Measurements from ENCODE around the gene FAM53B.
"Not testable (repeated sequence)": the region's sequence is repeated elsewhere in the genome, so short reads cannot be mapped to it uniquely, and the experiment has no call there.

FAM53B gene

DNA sequence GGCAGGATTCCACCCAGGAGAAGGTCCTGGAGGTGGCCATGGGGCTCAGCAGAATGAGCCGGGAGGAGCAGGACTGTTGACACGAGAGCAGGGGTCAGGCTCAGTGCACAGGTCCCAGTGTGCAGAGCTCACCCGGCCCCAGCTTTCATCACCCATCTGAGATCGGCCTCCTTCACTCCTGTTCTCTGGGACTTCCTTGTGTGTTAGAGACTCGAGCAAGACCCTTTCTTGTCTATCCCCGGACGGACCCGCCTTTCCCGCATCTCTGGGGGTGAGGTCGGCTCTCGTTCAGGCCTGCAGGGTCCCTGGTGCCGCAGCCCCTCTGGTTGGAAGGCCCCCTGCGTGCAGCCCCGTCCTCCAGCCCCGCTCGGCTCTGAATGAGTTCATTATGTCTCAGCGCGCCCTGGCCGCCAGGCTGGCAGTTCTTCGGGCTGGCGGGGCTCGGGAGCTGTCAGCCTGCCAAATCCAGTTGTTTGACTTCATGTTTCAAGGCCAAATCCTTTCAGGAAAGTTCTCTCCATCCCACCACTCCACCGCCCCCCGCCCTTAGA, 154.6 kb downstream of the FAM53B start:
- no peak overlapping the region for H3K4me3 ChIP-seq (ENCODE audit: low read depth, low read length)
- H3K27ac ChIP-seq (ENCODE audit: low read depth, low read length): no peak overlapping the region
- H3K4me1 ChIP-seq (ENCODE audit: control insufficient read depth, insufficient read depth, low read length): no peaks in the 10 kb centered on the region
- no peaks in the 10 kb centered on the region for H3K9me3 ChIP-seq (ENCODE audit: control insufficient read depth, insufficient read depth, low read length)
- no peaks in the 10 kb centered on the region for H3K27me3 ChIP-seq (ENCODE audit: control insufficient read depth, insufficient read depth, low read length)
- no peaks in the 10 kb centered on the region for H3K36me3 ChIP-seq (ENCODE audit: control insufficient read depth, insufficient read depth, low read length)
- H3K9ac ChIP-seq (ENCODE audit: low read depth, low read length): no peak overlapping the region

DNA sequence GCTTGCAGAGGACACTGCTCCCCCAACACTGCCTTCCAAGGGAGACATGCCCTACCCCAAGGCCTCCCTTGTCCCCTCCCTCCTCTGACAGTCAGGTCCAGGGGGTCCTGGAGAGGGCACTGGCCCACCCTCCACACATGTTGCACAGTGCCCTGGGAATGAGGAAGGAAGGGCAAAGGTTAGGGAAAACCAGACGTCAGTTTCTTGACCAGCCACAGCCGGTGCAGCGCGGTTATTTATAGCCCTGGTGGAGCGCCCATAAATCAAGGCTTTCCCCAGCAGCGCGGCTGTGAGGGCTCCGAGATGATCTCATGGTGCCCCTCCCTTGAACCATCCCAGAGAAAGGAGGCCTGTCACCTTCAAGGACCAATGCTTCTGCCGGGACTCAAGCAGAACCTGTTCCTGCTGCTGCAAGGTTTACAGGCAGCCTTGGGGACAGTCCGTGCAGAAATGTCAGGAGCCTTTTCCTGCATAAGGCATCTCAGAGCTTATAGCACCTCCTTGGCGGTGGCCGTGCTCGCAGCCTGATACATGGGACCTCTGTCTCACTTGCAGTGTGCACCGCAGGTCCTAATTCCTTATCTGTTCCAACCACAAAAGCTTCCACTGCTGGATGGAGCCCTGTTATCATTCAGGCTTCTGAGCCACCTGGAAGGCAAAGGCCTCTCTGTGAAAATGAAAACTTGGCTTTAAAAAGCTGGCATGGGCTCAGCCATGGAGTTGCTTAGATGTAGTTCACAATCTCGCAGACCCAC, 155.3 kb downstream of the FAM53B start:
- Histone ChIP-seq H3K9me3 (ENCODE audit: control insufficient read depth, insufficient read depth, low read length) (no peaks in the 10 kb centered on the region), H3K36me3 (ENCODE audit: control insufficient read depth, insufficient read depth, low read length) (no peaks in the 10 kb centered on the region), H3K4me1 (ENCODE audit: control insufficient read depth, insufficient read depth, low read length) (no peaks in the 10 kb centered on the region), H3K4me3 (ENCODE audit: low read depth, low read length) (no peak overlapping the region), H3K27ac (ENCODE audit: low read depth, low read length) (no peak overlapping the region), H3K9ac (ENCODE audit: low read depth, low read length) (no peak overlapping the region), H3K27me3 (ENCODE audit: control insufficient read depth, insufficient read depth, low read length) (no peaks in the 10 kb centered on the region)

DNA sequence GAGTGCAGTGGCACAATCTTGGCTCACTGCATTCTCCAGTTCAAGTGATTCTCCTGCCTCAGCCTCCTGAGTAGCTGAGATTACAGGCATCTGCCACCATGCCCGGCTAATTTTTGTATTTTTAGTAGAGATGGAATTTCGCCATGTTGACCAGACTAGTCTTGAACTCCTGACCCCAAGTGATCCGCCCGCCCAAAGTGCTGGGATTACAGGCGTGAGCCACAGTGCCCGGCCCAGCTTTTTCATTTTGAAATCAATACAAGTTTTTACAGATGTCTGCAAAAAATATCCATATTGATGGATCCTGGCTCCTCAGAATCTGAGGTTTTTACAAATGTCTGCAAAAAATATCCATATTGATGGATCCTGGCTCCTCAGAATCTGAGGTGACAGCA, 155.8 kb downstream of the FAM53B start:
- H3K9ac ChIP-seq (ENCODE audit: low read depth, low read length); H3K9me3 ChIP-seq (ENCODE audit: control insufficient read depth, insufficient read depth, low read length); H3K4me1 ChIP-seq (ENCODE audit: control insufficient read depth, insufficient read depth, low read length); H3K36me3 ChIP-seq (ENCODE audit: control insufficient read depth, insufficient read depth, low read length); H3K4me3 ChIP-seq (ENCODE audit: low read depth, low read length); H3K27me3 ChIP-seq (ENCODE audit: control insufficient read depth, insufficient read depth, low read length); H3K27ac ChIP-seq (ENCODE audit: low read depth, low read length): not testable (repeated sequence)

DNA sequence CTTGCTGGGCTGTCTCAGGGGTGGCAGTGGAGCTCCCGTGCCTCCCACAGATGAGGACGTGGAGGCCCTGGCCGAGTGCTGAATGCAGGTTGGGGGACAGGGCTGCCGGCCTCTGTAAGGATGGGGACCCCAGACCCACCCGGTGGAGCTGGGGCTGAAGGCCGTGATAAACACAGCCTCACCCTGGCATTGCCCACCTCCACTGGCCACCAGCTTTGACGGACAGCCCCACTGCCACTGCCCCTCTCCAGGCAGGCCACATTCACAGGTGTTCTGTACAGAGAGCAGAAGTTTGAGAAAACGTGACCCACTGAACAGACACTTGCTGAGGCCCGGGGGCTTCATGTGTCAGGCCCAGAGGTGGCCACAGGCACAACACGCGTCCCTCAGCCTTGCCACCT, 156.4 kb downstream of the FAM53B start:
- H3K27ac ChIP-seq (ENCODE audit: low read depth, low read length): no peak overlapping the region
- no peak overlapping the region for H3K9ac ChIP-seq (ENCODE audit: low read depth, low read length)
- no peak overlapping the region for H3K4me3 ChIP-seq (ENCODE audit: low read depth, low read length)
- no peaks in the 10 kb centered on the region for H3K36me3 ChIP-seq (ENCODE audit: control insufficient read depth, insufficient read depth, low read length)
- no peaks in the 10 kb centered on the region for H3K9me3 ChIP-seq (ENCODE audit: control insufficient read depth, insufficient read depth, low read length)
- no peaks in the 10 kb centered on the region for H3K4me1 ChIP-seq (ENCODE audit: control insufficient read depth, insufficient read depth, low read length)
- H3K27me3 ChIP-seq (ENCODE audit: control insufficient read depth, insufficient read depth, low read length): no peaks in the 10 kb centered on the region

DNA sequence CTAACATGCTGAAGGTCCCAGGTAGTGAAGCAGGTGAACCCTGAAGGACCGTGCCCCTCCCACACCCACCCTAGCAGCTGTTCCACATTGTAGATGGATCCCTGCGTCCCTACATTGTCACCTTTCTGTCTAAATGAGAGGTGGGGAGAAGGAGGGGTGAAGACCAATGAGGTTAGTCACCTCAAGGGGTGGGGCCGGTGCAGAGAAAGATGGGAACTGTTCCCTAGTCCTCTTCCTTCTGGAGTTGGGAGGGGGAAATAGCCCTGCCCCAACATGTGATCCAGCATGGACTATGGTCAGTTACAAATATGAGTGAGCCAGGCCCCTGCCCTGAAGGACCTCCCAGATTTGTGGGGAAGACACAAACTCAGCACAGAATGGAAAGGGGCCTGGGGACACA, 158.0 kb downstream of the FAM53B start:
- H3K27me3 ChIP-seq (ENCODE audit: control insufficient read depth, insufficient read depth, low read length): no peaks in the 10 kb centered on the region
- H3K9me3 ChIP-seq (ENCODE audit: control insufficient read depth, insufficient read depth, low read length): no peaks in the 10 kb centered on the region
- no peak overlapping the region for H3K27ac ChIP-seq (ENCODE audit: low read depth, low read length)
- no peaks in the 10 kb centered on the region for H3K4me1 ChIP-seq (ENCODE audit: control insufficient read depth, insufficient read depth, low read length)
- H3K36me3 ChIP-seq (ENCODE audit: control insufficient read depth, insufficient read depth, low read length): no peaks in the 10 kb centered on the region
- H3K4me3 ChIP-seq (ENCODE audit: low read depth, low read length): no peak overlapping the region
- no peak overlapping the region for H3K9ac ChIP-seq (ENCODE audit: low read depth, low read length)

DNA sequence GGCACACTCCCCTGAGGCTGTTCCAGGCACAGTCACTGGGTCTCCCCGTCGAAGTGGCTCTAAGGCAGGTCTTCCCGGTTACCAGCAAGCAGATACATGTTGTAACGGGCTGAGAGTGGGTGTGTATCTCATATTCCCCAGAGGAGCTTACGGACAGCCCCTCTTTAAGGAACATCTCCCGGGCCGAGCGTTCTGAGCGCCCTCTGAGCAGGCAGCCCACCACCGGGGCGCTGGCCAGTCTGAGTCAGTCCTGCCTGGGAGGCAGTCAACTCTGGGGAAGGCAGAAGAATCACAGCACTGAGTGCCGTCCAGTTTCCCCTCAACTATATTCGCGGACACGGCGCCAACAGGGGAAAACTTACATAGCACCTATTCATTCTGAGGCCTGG, 165.2 kb downstream of the FAM53B start:
- Histone ChIP-seq H3K27me3 (ENCODE audit: control insufficient read depth, insufficient read depth, low read length) (no peaks in the 10 kb centered on the region), H3K36me3 (ENCODE audit: control insufficient read depth, insufficient read depth, low read length) (no peaks in the 10 kb centered on the region), H3K9ac (ENCODE audit: low read depth, low read length) (no peak overlapping the region), H3K27ac (ENCODE audit: low read depth, low read length) (no peak overlapping the region), H3K4me1 (ENCODE audit: control insufficient read depth, insufficient read depth, low read length) (no peaks in the 10 kb centered on the region), H3K4me3 (ENCODE audit: low read depth, low read length) (no peak overlapping the region), H3K9me3 (ENCODE audit: control insufficient read depth, insufficient read depth, low read length) (no peaks in the 10 kb centered on the region)

DNA sequence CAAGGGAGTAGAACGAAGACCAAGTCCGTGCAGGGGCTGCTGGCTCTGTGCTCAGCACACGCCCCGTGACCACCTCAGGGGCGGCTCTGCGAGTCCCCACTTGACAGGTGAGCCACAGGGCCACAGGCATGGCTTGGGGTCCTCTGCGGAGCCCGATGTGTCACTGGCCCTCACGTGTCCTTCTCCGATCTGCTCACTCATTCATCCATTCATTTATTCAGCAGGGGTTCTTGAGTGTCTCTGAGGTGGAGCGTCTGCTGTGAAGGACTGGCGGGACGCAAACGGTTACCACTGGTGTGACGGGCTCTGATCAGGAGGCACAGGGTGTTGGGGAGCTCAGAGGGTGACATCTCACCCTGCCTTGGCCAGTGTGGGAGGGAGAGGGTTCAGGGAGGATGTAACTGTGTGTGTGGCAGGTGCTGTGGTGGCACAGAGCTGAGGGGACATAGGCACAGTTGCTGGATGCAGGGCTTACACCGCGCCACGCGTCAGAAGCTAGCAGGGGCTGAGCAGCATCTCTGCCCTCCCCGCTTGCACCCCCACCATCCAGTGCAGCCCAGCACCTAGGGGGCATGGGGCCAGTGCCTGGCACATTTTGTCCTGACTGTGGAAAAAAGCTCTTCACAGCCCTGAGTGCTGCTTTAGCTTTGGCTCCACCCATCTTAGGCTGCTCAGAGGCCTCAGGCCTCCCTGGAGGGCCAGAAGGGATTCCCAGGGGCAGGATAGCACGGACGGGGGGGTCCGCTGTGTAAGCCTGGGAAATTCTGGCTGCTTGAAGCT, 165.8 kb downstream of the FAM53B start:
- Histone ChIP-seq H3K27ac (ENCODE audit: low read depth, low read length) (no peak overlapping the region), H3K36me3 (ENCODE audit: control insufficient read depth, insufficient read depth, low read length) (no peaks in the 10 kb centered on the region), H3K9me3 (ENCODE audit: control insufficient read depth, insufficient read depth, low read length) (no peaks in the 10 kb centered on the region), H3K4me3 (ENCODE audit: low read depth, low read length) (no peak overlapping the region), H3K9ac (ENCODE audit: low read depth, low read length) (no peak overlapping the region), H3K27me3 (ENCODE audit: control insufficient read depth, insufficient read depth, low read length) (no peaks in the 10 kb centered on the region), H3K4me1 (ENCODE audit: control insufficient read depth, insufficient read depth, low read length) (no peaks in the 10 kb centered on the region)

DNA sequence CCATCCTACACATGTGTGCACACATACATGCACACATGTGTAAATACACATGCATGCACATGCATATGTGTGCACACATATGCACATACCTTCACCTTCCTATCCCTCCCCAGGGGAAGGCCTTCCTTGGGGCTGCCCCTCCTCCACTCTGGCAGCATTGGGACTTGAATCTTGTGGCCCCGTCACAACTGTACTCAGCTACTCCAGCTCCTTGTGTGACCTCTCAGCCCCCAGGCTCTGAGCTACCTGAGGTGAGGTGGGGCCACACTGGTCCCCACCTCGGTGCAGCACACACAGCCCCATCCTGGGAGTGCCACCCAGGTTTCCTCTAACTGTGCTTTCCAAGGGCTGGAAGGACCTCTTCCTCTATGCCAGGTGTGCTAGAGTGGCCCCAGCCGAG, 166.5 kb downstream of the FAM53B start:
- no peaks in the 10 kb centered on the region for H3K36me3 ChIP-seq (ENCODE audit: control insufficient read depth, insufficient read depth, low read length)
- H3K4me3 ChIP-seq (ENCODE audit: low read depth, low read length): no peak overlapping the region
- H3K27me3 ChIP-seq (ENCODE audit: control insufficient read depth, insufficient read depth, low read length): no peaks in the 10 kb centered on the region
- no peak overlapping the region for H3K9ac ChIP-seq (ENCODE audit: low read depth, low read length)
- H3K27ac ChIP-seq (ENCODE audit: low read depth, low read length): no peak overlapping the region
- no peaks in the 10 kb centered on the region for H3K9me3 ChIP-seq (ENCODE audit: control insufficient read depth, insufficient read depth, low read length)
- no peaks in the 10 kb centered on the region for H3K4me1 ChIP-seq (ENCODE audit: control insufficient read depth, insufficient read depth, low read length)

DNA sequence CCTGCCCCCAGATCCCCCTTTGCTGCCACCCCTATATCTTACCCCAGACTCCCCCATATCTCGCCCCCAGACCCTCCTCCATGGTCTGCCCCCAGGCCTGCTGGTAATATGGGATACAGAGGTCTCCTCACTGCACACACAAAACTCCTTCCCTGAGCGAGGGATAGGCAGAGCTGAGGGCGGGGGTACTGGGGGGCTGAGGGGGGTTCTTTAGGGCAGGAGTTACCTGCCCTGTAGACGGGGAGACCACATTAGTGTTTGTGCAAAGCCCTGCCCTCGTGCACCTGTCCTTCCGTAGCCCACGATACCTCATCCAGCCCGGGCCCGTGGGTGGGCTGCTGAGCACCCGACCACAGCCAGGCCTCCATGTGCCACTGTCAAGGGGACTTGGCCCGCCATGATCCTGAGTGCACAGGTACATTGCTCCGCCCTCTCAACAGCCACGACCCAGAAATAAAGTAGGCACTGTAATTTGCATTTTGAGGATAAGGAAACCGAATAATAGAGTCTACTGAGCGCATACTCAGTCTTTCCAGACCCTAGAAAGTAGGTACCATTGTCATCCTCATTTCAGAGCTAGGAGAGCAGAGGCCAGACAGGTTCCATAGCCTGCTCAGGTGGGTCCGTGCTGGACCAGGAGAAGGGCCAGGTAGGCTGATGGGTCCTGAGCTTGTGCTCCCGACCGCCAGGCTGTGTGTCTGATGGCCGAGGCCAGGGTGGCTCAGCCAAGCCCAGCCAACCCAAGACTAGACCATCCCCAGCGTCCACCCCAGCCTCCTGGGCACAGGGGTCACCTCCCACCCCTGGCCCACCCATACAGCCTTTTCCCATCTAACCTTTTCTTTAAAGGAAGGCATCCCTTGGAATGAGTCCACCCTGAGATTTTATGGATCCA, 167.4 kb downstream of the FAM53B start:
- no peaks in the 10 kb centered on the region for H3K4me1 ChIP-seq (ENCODE audit: control insufficient read depth, insufficient read depth, low read length)
- no peaks in the 10 kb centered on the region for H3K27me3 ChIP-seq (ENCODE audit: control insufficient read depth, insufficient read depth, low read length)
- no peak overlapping the region for H3K4me3 ChIP-seq (ENCODE audit: low read depth, low read length)
- no peaks in the 10 kb centered on the region for H3K36me3 ChIP-seq (ENCODE audit: control insufficient read depth, insufficient read depth, low read length)
- H3K9ac ChIP-seq (ENCODE audit: low read depth, low read length): no peak overlapping the region
- no peaks in the 10 kb centered on the region for H3K9me3 ChIP-seq (ENCODE audit: control insufficient read depth, insufficient read depth, low read length)
- H3K27ac ChIP-seq (ENCODE audit: low read depth, low read length): no peak overlapping the region

DNA sequence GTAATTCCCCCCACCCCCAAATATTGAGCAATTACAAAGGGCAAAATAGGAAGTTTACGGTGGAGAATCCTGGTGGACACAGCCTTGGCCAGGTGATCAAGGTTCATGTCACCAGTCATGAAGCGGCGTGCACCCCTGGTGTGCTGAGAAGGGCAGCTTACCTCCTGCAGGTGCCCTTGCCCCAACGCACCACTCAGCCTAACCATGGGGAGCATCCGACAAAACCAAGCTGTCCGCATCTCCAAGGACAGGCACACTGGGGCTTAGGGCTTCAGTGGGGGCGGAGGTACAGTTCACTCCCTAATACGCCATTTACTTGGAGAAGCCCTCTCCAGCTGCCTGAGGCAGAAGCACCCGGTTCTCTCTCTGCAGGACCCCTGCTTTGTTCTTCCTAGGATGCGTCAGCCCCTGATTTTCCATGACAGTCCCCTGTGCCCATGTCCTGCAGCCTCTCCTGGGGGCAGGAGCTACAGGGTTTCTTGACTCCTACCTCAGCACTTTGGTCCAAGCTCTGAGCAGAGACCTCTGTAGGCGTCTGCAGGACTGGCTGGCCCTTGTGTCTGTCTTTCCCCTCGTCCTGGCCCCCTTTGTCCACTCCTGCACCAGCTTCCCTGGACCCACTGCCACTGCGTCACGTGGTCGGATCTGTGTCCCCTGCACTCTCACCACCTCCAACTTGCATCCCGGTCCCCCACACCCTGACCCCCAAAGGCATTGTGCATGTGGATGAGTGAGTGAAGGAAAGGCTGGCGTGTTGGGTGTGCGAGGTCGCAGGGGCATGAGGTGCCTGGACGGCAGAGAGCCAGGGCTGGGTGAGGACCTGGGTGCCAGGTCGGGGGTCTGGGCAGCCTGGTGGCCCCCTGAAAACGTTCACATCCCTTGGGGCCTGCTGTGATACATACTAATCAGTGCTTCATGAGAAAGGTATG, 168.8 kb downstream of the FAM53B start:
- Histone ChIP-seq H3K9ac (ENCODE audit: low read depth, low read length) (no peak overlapping the region), H3K4me3 (ENCODE audit: low read depth, low read length) (no peak overlapping the region), H3K4me1 (ENCODE audit: control insufficient read depth, insufficient read depth, low read length) (no peaks in the 10 kb centered on the region), H3K36me3 (ENCODE audit: control insufficient read depth, insufficient read depth, low read length) (no peaks in the 10 kb centered on the region), H3K9me3 (ENCODE audit: control insufficient read depth, insufficient read depth, low read length) (no peaks in the 10 kb centered on the region), H3K27me3 (ENCODE audit: control insufficient read depth, insufficient read depth, low read length) (no peaks in the 10 kb centered on the region), H3K27ac (ENCODE audit: low read depth, low read length) (no peak overlapping the region)

All from HUES48 (cell line).